Stimulated activated CD8-positive, alpha-beta memory T cell treated with anti-CD3 and anti-CD28 coated beads, Interleukin-4, amount 100 ng/mL, for 48 hours (primary cell): ENCODE results near the gene EHD3.
"Not testable (repeated sequence)": the region's sequence is repeated elsewhere in the genome, so short reads cannot be mapped to it uniquely, and the experiment has no call there.

Source experiments
- DNase-seq: peaks from one replicate; pipeline ENCODE4 v3.0.0-alpha.2; 2020

The EHD3 gene

DNA sequence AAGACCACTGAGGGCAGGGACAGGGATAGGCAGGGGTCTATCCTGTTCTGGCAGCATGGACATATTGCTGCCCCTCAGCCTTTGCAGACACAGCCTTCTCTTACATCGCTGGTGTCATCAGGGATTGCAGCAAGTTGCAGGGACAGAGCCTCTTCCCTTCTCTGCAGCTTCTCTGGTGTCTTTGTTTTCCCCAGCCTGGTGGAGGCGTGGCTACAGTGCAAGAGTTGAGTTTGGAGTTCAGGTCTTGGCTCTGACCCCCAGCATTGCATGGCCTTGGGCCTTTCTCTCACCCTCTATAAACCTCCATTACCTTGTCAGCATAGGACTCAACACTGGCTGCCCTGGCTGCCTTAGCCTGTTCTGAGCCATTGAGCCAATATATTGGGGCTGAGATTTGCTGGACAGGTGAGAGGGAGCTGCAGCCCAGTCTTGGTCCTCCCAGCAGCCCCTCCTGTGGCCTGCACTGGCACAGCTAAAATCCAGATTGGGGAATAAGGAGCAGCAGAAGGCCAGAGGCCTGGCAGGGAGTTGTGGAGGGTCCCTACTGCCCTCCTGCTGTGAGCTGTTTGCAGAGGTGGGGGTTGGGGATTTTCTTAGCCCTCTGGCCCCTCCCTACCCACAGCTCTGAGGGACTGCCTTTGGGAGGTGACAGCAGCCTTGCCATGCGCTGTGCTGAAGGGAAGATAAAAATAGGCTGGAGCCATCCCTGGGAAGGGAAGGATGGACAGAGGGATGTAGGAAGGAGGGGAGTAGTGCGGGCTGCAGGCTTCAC, 22.8 kb downstream of the EHD3 start:
- no peak for DNase-seq

- DNase-seq = no peak
Measured at GRCh38 chr2:31258351-31258750, 24.4 kb downstream of the EHD3 start.

- DNase-seq = no peak
Measured at GRCh38 chr2:31259075-31259474, 25.1 kb downstream of the EHD3 start.

DNA sequence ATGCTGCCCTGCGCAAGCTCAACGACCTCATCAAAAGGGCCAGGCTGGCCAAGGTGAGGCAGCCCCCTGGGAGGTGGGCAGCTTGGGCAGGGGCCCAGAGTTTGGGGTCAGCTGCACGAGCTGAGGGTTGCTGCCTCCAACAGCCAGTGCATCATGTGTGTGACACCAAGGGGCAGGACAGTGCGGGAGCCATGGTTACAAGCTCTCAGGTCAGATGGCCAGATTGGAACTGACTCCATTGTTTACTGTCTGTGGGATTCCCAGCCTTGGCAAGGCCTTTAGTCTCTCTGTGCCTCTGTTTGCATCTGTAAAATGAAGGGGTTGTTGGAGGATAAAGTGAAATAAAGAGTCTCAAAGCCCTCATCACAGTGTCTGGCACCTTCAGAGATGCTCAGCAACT, 26.9 kb downstream of the EHD3 start:
- no peak for DNase-seq

GRCh38 chr2:31263636-31264190, 29.8 kb downstream of the EHD3 start:
- no peak for DNase-seq

- DNase-seq = no peak
Measured at GRCh38 chr2:31265234-31265633, 31.3 kb downstream of the EHD3 start.

DNA sequence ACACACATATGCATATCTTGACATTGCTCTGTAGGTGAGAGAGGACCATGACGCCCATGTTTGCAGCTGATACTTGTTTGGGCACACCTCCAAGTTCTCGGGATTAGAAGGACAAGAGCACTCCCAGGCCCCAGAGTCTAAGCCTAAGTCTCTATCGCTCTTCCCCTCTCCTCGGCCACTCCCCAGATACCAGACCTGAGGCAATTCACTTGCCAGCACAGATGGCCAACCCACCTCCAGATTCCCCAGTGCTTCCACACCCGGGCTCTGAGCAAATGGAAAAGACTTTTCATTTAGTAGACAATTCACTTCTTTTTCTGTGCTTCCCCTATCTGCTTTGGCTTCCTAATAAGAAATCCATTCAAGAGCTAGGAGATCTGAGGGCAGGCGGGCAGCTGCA, 32.9 kb downstream of the EHD3 start:
- no peak for DNase-seq

DNA sequence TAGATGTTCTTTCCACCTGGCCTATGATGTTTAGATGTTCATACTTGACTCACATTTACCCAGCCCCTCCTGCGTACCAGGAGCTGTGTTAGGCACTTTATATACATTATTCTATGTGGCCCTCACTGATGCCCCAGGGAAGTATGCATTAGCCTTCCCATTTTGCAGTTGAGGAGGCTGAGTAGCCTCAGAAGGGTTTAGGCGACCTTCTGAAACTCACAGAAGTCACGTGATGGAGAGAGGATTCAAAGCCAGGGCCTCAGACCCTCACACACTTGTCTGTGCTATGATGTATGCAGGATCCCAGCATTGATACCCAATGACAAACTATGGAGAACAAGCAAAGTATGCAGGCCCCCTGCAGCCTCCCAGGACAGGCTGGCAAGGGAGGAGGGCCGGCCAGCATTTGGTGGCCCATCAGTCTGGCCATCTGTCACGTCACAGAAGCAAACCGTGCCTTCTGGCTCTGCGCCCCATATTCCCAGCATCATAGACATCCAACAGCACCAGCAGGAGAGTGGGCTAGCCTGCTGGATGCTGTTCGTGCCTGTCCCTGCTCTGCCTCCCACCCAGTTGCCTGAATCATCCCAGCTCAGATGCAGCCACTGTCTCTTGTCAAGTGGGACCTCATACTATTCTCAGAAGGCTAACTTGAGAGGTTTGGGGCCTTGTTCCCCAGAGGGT, 33.6 kb downstream of the EHD3 start:
- DNase-seq = no peak

- no peak for DNase-seq
Measured at GRCh38 chr2:31268344-31268743, 34.4 kb downstream of the EHD3 start.

DNA sequence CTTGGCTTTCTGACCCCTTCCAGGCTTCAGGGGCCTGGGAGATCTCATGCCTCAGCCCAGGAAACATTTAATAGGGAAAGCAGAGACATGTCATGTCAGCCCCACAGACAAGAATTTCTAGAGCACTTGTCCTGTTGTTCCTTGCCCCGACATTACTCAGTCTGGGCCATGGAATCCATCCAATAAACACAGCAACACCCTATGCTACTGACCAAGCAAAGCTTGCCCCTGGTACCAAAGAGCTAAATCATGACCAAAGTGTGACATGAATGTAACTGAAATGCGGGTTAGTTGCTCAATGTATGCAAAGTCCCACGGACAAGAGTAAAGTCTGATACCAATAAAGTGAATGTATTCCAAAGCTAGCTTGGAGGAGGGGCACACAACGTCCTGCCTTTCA, 35.1 kb downstream of the EHD3 start:
- no peak for DNase-seq

GRCh38 chr2:31270131-31270530, 36.2 kb downstream of the EHD3 start:
- DNase-seq = no peak

- DNase-seq = no peak
Measured at GRCh38 chr2:31270822-31271231, 36.9 kb downstream of the EHD3 start.

- DNase-seq = no peak
Measured at GRCh38 chr2:31271851-31272267, 37.9 kb downstream of the EHD3 start.

GRCh38 chr2:31274401-31275075, 40.6 kb downstream of the EHD3 start:
- DNase-seq = no peak

DNA sequence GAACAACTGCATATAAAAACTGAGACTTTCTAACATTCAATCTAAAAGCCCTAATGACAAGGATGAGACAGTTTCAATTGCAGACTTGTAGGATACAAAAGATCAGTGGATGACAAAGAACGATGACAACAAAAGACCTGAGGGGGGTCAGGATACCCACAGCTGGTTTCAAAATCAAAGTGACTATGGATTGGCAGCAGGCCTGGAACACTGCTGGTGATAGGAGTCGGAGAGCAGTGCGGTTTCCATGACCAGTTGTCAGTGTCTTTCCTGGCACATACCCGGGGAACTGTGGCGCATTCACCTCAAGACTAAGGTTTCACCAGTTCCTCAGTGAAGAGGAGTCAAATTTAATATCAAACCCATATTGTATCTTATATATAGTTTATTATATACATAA, 42.0 kb downstream of the EHD3 start:
- DNase-seq = no peak

GRCh38 chr2:31277621-31278020, 43.7 kb downstream of the EHD3 start:
- no peak for DNase-seq

DNA sequence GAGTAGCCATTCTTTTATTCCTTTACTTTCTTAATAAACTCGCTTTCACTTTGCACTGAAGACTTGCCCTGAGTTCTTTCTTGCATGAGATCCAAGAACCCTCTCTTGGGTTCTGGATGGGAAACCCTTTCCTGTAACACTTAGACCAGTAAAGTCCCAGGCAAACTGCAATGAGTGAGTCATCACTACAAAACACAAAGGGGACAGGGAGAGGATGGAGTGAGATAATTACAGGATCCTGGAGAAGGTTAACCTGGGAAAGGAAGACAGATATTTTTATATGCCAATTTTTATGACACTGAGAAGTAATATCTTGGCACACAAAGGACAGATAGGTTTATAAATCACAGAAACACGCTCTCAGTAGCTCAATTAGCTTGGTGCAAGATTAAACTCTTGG, 48.7 kb downstream of the EHD3 start:
- DNase-seq = no peak

DNA sequence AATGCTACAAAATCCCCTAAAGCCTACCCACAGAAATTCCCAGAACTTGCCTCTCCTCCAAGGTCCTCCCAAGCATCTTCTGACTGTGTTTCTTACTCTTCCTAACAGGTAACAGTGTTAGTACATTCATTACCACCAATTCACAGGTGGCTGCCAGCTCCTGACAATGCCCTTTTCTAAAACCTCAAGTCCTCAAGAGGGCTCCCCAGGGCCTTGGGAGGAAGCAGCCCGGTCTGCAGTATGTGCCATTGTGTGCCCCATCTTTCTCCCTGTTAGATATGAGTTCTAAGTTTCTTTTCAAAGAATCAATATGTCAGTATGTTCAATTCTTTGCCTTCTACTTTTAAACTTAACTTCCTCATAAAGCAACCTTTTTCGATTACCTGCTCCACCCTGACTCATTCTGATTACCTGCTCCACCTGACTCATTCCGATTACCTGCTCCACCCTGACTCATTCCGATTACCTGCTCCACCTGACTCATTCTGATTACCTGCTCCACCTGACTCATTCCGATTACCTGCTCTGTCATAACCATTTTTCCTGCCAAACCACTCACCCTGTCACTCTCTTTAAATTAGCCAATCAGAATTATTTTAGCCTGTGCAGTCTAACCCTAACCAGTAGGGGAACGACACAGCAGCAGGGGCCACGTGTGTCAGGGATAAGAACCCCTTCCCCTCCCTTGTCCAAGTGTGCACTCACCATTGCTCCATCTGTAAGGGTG, 49.4 kb downstream of the EHD3 start:
- DNase-seq = not testable (repeated sequence)

DNA sequence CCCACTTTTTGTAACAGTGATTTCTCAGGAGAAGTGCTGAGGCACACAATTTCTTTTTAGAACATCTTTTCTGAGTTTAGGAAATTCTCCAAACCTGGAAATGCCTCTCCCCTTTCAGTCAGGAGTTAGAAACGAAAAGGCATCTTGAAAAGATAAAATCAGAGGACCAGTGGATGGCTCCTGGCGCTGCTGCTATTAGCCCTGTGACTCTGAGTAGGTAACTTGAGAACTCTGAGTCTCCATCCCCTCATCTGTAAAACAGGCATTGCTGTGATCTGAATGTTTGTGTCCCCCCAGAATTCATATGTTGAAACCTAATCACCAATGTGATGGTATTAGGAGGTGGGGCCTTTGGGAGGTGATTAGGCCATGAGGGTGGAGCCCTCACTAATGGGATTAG, 50.2 kb downstream of the EHD3 start:
- DNase-seq = no peak

GRCh38 chr2:31286230-31286629, 52.3 kb downstream of the EHD3 start:
- DNase-seq = no peak

DNA sequence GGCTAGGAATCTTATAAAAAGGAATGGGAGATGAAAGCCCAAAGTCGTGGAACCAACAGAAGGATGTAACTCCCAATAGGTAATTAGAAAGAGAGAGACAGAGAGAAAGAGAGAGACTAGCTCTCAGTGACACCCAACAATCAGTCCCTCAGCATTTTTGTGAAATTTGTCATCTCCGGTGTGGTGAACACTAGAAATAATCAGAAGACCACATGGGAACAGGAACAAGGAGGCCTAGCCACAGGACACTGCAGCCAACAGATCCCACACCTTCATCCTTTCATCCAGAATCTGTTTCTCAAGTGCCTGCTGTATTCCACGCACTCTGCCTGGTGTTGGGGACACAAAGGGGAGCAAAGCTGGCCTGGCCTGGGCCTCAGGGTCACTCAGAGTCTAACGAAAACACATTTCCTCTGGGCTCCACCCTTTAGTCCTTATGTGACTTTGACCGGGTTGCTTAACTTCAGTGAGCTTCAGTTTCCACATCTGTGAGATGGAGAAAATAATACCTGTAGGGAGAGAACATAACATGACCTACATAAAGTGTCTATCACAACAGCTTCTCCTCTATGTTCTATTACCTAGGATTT, 53.1 kb downstream of the EHD3 start:
- DNase-seq = no peak

GRCh38 chr2:31287654-31288053, 53.7 kb downstream of the EHD3 start:
- DNase-seq = no peak

- no peak for DNase-seq
Measured at GRCh38 chr2:31294196-31294595, 60.2 kb downstream of the EHD3 start.
